Osteoblast (primary cell): ENCODE results near the gene MTHFSD. TPM values are rescaled to one million over a fixed set of nuclear protein-coding genes. Genes with fewer than 3 reads are reported as not detected.
A peak's percentile ranks its signal among the peaks of the same experiment; 100 is the strongest.

Source experiments
- DNase-seq: peaks from one replicate; pipeline ENCODE4 v3.0.0; 2011; ENCODE audit warnings: low spot score, mixed read lengths; ENCODE audit not compliant: insufficient read length; ENCODE audit errors: missing footprints
- H2AFZ ChIP-seq: 2 replicates; pipeline ENCODE4 v1.6.0; 2011; ENCODE audit warnings: mild to moderate bottlenecking, low read length
- H3K27ac ChIP-seq: 2 replicates; pipeline ENCODE4 v1.5.1; 2011; ENCODE audit warnings: mild to moderate bottlenecking, low read depth, low read length, moderate library complexity
- H3K27me3 ChIP-seq: 2 replicates; pipeline ENCODE4 v1.6.0; 2012; ENCODE audit warnings: mild to moderate bottlenecking, control low read depth, inconsistent platforms, low read length, moderate library complexity; ENCODE audit not compliant: insufficient read depth
- H3K36me3 ChIP-seq: 2 replicates; pipeline ENCODE4 v1.5.1; 2011; ENCODE audit warnings: mild to moderate bottlenecking, low read length, control low read depth, moderate library complexity; ENCODE audit not compliant: insufficient read depth
- H3K4me1 ChIP-seq: 2 replicates; pipeline ENCODE4 v1.5.1; 2011; ENCODE audit warnings: mild to moderate bottlenecking, low read length, control low read depth, moderate library complexity; ENCODE audit not compliant: insufficient read depth
- H3K4me2 ChIP-seq: 2 replicates; pipeline ENCODE4 v1.6.0; 2011; ENCODE audit warnings: mild to moderate bottlenecking, low read length; ENCODE audit not compliant: insufficient read depth
- H3K4me3 ChIP-seq: fragments of 200-600 bp; sonication (generic); 3 replicates; pipeline ENCODE4 v1.5.1; 2012; ENCODE audit warnings: mild to moderate bottlenecking, low read length, inconsistent platforms; ENCODE audit not compliant: insufficient read depth
- H3K79me2 ChIP-seq: 2 replicates; pipeline ENCODE4 v1.6.0; 2012; ENCODE audit warnings: mild to moderate bottlenecking, low read length, control low read depth, inconsistent platforms; ENCODE audit not compliant: insufficient read depth
- H3K9me3 ChIP-seq: 2 replicates; pipeline ENCODE4 v1.5.1; 2011; ENCODE audit warnings: low read depth, low read length, control low read depth
- H4K20me1 ChIP-seq: 2 replicates; pipeline ENCODE4 v1.6.0; 2012; ENCODE audit warnings: mild to moderate bottlenecking, low read length, control low read depth; ENCODE audit not compliant: insufficient read depth
- total RNA-seq: library from RNA; depleted of rRNA; stranded (reverse); fragments of >200 nt; gene quantifications from 2 replicates; pipeline ENCODE4 v1.2.3, GENCODE V29; 2012
- TF ChIP-seq, protein P1 (sequence below): IDR thresholded peaks from 2 replicates; pipeline ENCODE4 v1.5.1; 2011; ENCODE audit warnings: mild to moderate bottlenecking, low read depth, low read length, moderate library complexity; ENCODE audit errors: extremely low read depth

Gene MTHFSD
- total RNA-seq, 1 donor: 18.5 TPM

DNA sequence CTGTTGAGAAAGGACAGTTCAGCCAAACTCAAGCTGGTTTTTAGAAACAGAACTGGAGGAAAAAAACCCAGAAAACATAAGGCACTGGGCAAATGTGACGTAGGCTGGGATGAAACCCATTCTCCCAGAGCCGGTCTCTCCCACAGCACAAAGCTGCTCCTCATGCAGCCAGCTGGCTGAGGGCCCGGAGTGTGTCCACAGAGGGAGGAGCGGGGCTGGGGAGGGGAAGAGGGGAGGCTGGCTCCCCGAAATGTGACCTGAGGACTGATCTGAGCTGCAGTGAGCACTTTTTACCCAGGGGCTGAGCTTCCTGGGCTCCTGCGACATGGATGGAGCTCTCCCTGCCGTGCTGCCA, 23.9 kb downstream of the MTHFSD start:
- Histone ChIP-seq H3K4me1 (peaks cover 4% of the 10 kb centered on the region), H3K36me3 (no peaks in the 10 kb centered on the region), H3K27me3 (no peaks in the 10 kb centered on the region), H3K27ac (no peak overlapping the region), H3K4me2 (no peak overlapping the region), H3K9me3 (no peaks in the 10 kb centered on the region), H4K20me1 (peaks cover 4% of the 10 kb centered on the region), H3K79me2 (no peaks in the 10 kb centered on the region), H2AFZ (no peak overlapping the region), H3K4me3 (no peak overlapping the region)
- DNase-seq: peak; percentile 88
- TF ChIP-seq, protein P1, sequence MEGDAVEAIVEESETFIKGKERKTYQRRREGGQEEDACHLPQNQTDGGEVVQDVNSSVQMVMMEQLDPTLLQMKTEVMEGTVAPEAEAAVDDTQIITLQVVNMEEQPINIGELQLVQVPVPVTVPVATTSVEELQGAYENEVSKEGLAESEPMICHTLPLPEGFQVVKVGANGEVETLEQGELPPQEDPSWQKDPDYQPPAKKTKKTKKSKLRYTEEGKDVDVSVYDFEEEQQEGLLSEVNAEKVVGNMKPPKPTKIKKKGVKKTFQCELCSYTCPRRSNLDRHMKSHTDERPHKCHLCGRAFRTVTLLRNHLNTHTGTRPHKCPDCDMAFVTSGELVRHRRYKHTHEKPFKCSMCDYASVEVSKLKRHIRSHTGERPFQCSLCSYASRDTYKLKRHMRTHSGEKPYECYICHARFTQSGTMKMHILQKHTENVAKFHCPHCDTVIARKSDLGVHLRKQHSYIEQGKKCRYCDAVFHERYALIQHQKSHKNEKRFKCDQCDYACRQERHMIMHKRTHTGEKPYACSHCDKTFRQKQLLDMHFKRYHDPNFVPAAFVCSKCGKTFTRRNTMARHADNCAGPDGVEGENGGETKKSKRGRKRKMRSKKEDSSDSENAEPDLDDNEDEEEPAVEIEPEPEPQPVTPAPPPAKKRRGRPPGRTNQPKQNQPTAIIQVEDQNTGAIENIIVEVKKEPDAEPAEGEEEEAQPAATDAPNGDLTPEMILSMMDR: no peak

DNA sequence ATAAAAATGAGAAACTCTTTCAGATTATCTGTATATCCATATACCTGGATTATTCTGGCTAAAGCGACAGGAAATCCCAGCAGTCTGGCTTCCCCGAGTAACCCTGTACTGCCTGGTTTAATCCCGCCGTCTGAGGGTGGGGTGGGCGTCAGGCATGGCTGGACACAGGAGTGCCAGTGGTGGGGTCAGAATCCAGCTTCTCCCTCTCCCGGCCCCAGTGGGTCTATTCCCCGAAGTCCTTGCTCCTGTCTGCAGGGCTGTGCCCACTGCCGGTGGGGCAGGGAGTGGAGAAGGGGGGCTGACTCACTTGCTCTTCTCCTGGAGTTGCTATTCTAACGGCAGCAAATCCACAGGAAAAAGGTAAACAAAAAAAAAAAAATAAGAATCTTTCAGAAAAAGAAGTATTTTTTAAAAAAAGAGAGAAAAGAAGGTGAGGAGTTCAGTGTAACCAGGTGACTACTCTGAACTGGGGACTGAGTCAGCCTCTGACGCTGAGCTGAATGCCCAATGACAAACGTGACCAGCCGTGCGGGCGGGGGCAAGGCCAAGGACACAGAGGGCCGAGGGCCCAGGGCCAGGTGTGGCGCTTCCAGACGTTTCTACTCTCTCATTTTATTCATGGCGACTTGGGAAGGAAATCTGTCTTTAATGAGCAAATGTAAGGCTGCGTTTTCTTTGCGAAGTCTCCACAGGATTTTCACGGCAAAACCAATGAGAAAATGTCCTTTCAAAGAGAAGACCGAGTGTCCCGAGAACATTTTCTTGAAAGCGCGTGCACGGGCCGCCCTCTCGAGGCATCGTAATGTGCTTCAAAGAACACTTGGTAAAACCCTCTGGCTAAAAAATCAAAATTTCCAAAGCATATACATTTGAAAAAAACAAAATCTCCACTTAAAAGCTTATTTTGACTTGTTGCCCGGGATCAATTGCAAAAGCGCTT, 24.5 kb downstream of the MTHFSD start:
- H3K4me2 ChIP-seq: no peak overlapping the region
- H3K36me3 ChIP-seq: no peaks in the 10 kb centered on the region
- TF ChIP-seq, protein P1: no peak
- H4K20me1 ChIP-seq: peaks cover 4% of the 10 kb centered on the region
- no peak overlapping the region for H3K27ac ChIP-seq
- H3K27me3 ChIP-seq: no peaks in the 10 kb centered on the region
- H3K4me3 ChIP-seq: no peak overlapping the region
- no peak overlapping the region for H2AFZ ChIP-seq
- peaks cover 4% of the 10 kb centered on the region for H3K4me1 ChIP-seq
- DNase-seq: peak; percentile 34
- H3K9me3 ChIP-seq: no peaks in the 10 kb centered on the region
- no peaks in the 10 kb centered on the region for H3K79me2 ChIP-seq

DNA sequence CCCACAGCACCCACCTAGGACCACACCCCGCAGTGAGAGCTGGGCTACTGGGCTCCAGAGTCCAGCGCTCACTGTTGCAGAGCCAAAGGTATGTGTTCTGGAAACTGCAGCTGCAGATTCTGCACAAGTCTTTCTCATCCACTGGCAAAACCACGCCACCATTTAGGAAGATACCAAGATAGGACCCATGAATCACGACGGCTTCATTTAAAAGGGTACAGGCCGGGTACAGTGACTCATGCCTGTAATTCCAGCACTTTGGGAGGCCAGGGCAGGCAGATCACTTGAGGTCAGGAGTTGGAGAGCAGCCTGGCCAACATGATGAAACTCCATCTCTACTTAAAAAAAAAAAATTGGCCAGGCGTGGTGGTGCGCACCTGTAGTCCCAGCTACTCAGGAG, 25.9 kb downstream of the MTHFSD start:
- Histone ChIP-seq H3K36me3 (no peaks in the 10 kb centered on the region), H2AFZ (no peak overlapping the region)
- TF ChIP-seq, protein P1: no peak

More for the DNA sequence above, 25.9 kb downstream of the MTHFSD start:
- no peak overlapping the region for H3K4me3 ChIP-seq
- no peaks in the 10 kb centered on the region for H3K79me2 ChIP-seq
- peaks cover 7% of the 10 kb centered on the region for H3K27me3 ChIP-seq
- H3K4me1 ChIP-seq: peaks cover 4% of the 10 kb centered on the region
- H3K4me2 ChIP-seq: no peak overlapping the region
- H3K9me3 ChIP-seq: no peaks in the 10 kb centered on the region
- H3K27ac ChIP-seq: no peak overlapping the region
- DNase-seq: peak; percentile 85
- peaks cover 4% of the 10 kb centered on the region for H4K20me1 ChIP-seq
